ENCODE measurements around the gene CDRT15. TPM values are rescaled to one million over a fixed set of nuclear protein-coding genes. Genes with fewer than 3 reads are reported as not detected.

CDRT15 gene
- total and polyA plus RNA-seq, 2 donors from 2014 or later: not detected

DNA sequence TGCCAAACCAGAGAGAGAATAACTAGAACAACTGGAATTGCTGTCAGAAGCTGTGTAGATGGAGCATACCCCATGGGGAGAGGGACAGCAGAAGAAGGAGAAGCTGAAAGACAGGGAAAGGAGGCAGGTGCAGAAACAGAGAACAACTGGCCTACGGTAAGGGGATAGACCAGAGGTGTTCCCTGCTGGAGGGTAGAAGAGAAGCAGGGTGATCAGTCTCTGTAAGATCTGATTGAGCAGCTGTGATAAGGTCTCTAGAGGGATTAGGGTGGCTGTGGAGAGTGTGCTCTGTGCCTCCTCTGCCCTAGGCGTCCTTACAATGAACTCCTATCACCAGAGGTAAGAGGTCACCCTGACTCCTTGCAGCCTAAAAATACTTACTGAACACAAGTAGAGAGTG is 33.8 kb upstream of the CDRT15 start:
- Histone ChIP-seq H3K27me3 (ENCODE audit: control insufficient read depth, insufficient read depth, low read length) (no peaks in the 10 kb centered on the region), H3K4me3 (ENCODE audit: low read length in 3 of 3) (no peak overlapping the region), H3K4me1 (ENCODE audit: control insufficient read depth in 2 of 3, insufficient read depth in 2 of 3, low read depth in 1 of 3, low read length in 3 of 3) (no peaks in the 10 kb centered on the region), H3K9me3 (ENCODE audit: control insufficient read depth in 2 of 3, insufficient read depth in 1 of 3, low read length in 3 of 3) (peaks cover 0 to 3% (median 0%) of the 10 kb centered on the region in 3 donors), H3K27ac (ENCODE audit: low read depth in 2 of 2, low read length in 2 of 2) (no peak overlapping the region), H3K9ac (ENCODE audit: low read length in 3 of 3) (no peak overlapping the region), H3K36me3 (ENCODE audit: control insufficient read depth in 2 of 3, insufficient read depth in 3 of 3, low read length in 3 of 3) (no peaks in the 10 kb centered on the region)
- no peak for FAIRE-seq
- TF ChIP-seq, protein P1, sequence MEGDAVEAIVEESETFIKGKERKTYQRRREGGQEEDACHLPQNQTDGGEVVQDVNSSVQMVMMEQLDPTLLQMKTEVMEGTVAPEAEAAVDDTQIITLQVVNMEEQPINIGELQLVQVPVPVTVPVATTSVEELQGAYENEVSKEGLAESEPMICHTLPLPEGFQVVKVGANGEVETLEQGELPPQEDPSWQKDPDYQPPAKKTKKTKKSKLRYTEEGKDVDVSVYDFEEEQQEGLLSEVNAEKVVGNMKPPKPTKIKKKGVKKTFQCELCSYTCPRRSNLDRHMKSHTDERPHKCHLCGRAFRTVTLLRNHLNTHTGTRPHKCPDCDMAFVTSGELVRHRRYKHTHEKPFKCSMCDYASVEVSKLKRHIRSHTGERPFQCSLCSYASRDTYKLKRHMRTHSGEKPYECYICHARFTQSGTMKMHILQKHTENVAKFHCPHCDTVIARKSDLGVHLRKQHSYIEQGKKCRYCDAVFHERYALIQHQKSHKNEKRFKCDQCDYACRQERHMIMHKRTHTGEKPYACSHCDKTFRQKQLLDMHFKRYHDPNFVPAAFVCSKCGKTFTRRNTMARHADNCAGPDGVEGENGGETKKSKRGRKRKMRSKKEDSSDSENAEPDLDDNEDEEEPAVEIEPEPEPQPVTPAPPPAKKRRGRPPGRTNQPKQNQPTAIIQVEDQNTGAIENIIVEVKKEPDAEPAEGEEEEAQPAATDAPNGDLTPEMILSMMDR (IDR thresholded peaks at IDR 0.05; ENCODE audit: borderline replicate concordance, extremely low read depth, insufficient read depth): no peak
- intact Hi-C loops (cut with DNase I): no loop called here
- no peak for DNase-seq

DNA sequence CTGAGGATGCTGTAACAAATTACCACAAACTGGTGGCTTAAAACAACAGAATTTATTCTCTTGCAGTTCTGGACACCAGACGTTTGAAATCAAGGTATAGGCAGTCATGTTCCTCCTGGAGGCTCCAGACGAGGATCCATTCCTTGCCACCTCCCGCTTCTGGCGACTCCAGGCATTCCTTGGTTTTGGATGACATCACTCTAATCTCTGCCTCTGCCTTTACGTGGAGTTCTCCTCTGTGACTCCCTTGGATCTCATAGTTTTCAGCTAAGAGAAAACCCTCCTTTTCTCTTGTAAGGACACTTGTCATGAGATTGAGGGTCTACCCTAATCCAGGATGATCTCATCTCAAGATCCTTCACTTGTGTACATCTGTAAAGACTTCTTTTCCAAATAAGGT is 32.8 kb upstream of the CDRT15 start:
- intact Hi-C loops (cut with DNase I): no loop called here
- no peak overlapping the region for H3K27ac ChIP-seq (ENCODE audit: low read depth in 2 of 2, low read length in 2 of 2)
- H3K9me3 ChIP-seq (ENCODE audit: control insufficient read depth in 2 of 3, insufficient read depth in 1 of 3, low read length in 3 of 3): peaks cover 0 to 3% (median 0%) of the 10 kb centered on the region in 3 donors
- TF ChIP-seq, protein P1 (IDR thresholded peaks at IDR 0.05; ENCODE audit: borderline replicate concordance, extremely low read depth, insufficient read depth): no peak
- no peaks in the 10 kb centered on the region for H3K36me3 ChIP-seq (ENCODE audit: control insufficient read depth in 2 of 3, insufficient read depth in 3 of 3, low read length in 3 of 3)
- FAIRE-seq: no peak
- no peak overlapping the region for H3K4me3 ChIP-seq (ENCODE audit: low read length in 3 of 3)
- H3K4me1 ChIP-seq (ENCODE audit: control insufficient read depth in 2 of 3, insufficient read depth in 2 of 3, low read depth in 1 of 3, low read length in 3 of 3): no peaks in the 10 kb centered on the region
- no peak for DNase-seq
- no peaks in the 10 kb centered on the region for H3K27me3 ChIP-seq (ENCODE audit: control insufficient read depth, insufficient read depth, low read length)
- no peak overlapping the region for H3K9ac ChIP-seq (ENCODE audit: low read length in 3 of 3)

DNA sequence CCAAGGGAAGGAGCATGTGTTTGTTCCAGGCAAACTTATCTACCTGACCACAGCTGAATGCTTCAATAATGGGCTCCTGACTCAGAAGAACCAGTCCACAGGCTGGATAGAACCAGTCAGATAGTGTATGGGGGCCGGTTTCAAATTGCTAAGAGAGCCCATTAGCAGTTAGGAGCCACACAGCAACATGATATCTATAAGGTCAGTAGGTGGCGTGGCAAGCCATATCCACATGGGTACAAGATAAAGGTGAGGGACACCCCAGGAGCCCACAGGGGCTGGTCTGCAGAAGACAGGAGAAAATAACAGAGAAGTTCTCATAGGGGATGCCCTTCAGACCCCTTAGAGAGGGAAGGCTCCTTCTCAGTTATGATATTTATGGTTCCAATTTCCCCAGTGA is 31.6 kb upstream of the CDRT15 start:
- no peaks in the 10 kb centered on the region for H3K4me1 ChIP-seq (ENCODE audit: control insufficient read depth in 2 of 3, insufficient read depth in 2 of 3, low read depth in 1 of 3, low read length in 3 of 3)
- TF ChIP-seq, protein P1 (IDR thresholded peaks at IDR 0.05; ENCODE audit: borderline replicate concordance, extremely low read depth, insufficient read depth): no peak
- intact Hi-C loops (cut with DNase I): no loop called here
- H3K9ac ChIP-seq (ENCODE audit: low read length in 3 of 3): no peak overlapping the region
- no peak overlapping the region for H3K27ac ChIP-seq (ENCODE audit: low read depth in 2 of 2, low read length in 2 of 2)
- no peaks in the 10 kb centered on the region for H3K27me3 ChIP-seq (ENCODE audit: control insufficient read depth, insufficient read depth, low read length)
- FAIRE-seq (no peak), DNase-seq (no peak)
- no peaks in the 10 kb centered on the region for H3K9me3 ChIP-seq (ENCODE audit: control insufficient read depth in 2 of 3, insufficient read depth in 1 of 3, low read length in 3 of 3)
- no peaks in the 10 kb centered on the region for H3K36me3 ChIP-seq (ENCODE audit: control insufficient read depth in 2 of 3, insufficient read depth in 3 of 3, low read length in 3 of 3)
- H3K4me3 ChIP-seq (ENCODE audit: low read length in 3 of 3): no peak overlapping the region

DNA sequence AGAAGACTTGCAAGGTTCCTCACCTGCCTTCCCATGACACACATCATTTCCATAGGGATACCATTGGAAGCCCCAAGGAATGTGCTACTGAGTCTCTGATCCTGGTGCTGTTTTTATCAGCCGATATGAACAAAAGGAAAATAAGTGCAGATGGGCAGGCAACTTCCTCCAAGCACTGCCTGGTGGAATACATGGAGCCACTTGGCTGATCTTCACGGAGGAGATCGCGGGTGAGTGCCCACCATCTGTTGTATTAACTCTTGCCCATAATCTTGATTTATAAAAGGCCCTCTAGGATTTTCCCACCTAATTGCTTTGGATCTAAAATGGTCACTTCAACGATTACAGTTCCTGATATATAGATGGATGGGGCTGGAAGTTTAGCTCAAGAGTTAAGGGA is 24.7 kb upstream of the CDRT15 start:
- Histone ChIP-seq H3K27me3 (ENCODE audit: control insufficient read depth, insufficient read depth, low read length) (no peaks in the 10 kb centered on the region), H3K9me3 (ENCODE audit: control insufficient read depth in 2 of 3, insufficient read depth in 1 of 3, low read length in 3 of 3) (no peaks in the 10 kb centered on the region), H3K4me1 (ENCODE audit: control insufficient read depth in 2 of 3, insufficient read depth in 2 of 3, low read depth in 1 of 3, low read length in 3 of 3) (no peaks in the 10 kb centered on the region), H3K27ac (ENCODE audit: low read depth in 2 of 2, low read length in 2 of 2) (no peak overlapping the region), H3K36me3 (ENCODE audit: control insufficient read depth in 2 of 3, insufficient read depth in 3 of 3, low read length in 3 of 3) (no peaks in the 10 kb centered on the region), H3K4me3 (ENCODE audit: low read length in 3 of 3) (no peak overlapping the region), H3K9ac (ENCODE audit: low read length in 3 of 3) (no peak overlapping the region)
- FAIRE-seq (no peak), DNase-seq (no peak)
- TF ChIP-seq, protein P1 (IDR thresholded peaks at IDR 0.05; ENCODE audit: borderline replicate concordance, extremely low read depth, insufficient read depth): no peak
- intact Hi-C loops (cut with DNase I): no loop called here
